Activated B cell treated with CpG ODN at 0.5 μM for 24 hours (primary cell): ENCODE data around the gene ADARB1. TPM values are rescaled to one million over a fixed set of nuclear protein-coding genes. Genes with fewer than 3 reads are reported as not detected.

ENCODE experiments used
- ATAC-seq: fragments of 200-7000 bp; cut with Tn5 transposase; one replicate; pipeline ENCODE4 v1.10.0; 2021; ENCODE audit warnings: low read depth, mild to moderate bottlenecking, moderate library complexity
- CTCF ChIA-PET: fragments of 350-600 bp; sonication (Branson Sonifier 250); formaldehyde crosslinking; loops from one replicate; lab custom pipeline; 2021; ENCODE audit warnings: antibody characterized with exemption; lab: Charles Lee
- POLR2A ChIA-PET: fragments of 350-600 bp; sonication (Branson Sonifier 250); formaldehyde crosslinking; loops from one replicate; lab custom pipeline; 2021; ENCODE audit warnings: antibody characterized with exemption; lab: Charles Lee
- DNase-seq: peaks from one replicate; pipeline ENCODE4 v3.0.0; 2022
- H3K27ac Mint-ChIP-seq: one replicate; pipeline ENCODE4 v1.8.0; 2020; ENCODE audit warnings: mixed read lengths
- H3K27me3 Mint-ChIP-seq: one replicate; pipeline ENCODE4 v1.8.0; 2021; ENCODE audit warnings: mixed read lengths
- H3K36me3 Mint-ChIP-seq: one replicate; pipeline ENCODE4 v1.8.0; 2021; ENCODE audit warnings: low read depth, mixed read lengths
- H3K4me1 Mint-ChIP-seq: one replicate; pipeline ENCODE4 v1.8.0; 2021; ENCODE audit warnings: mixed read lengths
- H3K4me3 Mint-ChIP-seq: one replicate; pipeline ENCODE4 v1.8.0; 2020; ENCODE audit warnings: mild to moderate bottlenecking, mixed read lengths
- H3K9me3 Mint-ChIP-seq: one replicate; pipeline ENCODE4 v1.8.0; 2020; ENCODE audit warnings: mixed read lengths
- intact Hi-C: fragments of 100-400 bp; cut with micrococcal nuclease; formaldehyde crosslinking; loops from one replicate; pipeline ENCODE4 v1.15.1; 2024
- total RNA-seq: library from RNA; stranded (reverse); gene quantifications from 2 replicates; pipeline ENCODE4 v1.2.3, GENCODE V29; 2022
- TF ChIP-seq, protein P1 (sequence below): fragments of 200-600 bp; IDR thresholded peaks from one replicate; pipeline ENCODE4 v1.8.0; 2022; ENCODE audit warnings: antibody characterized with exemption, mild to moderate bottlenecking

ADARB1 gene
- total RNA-seq, 1 donor from 2014 or later: 22.6 TPM

DNA sequence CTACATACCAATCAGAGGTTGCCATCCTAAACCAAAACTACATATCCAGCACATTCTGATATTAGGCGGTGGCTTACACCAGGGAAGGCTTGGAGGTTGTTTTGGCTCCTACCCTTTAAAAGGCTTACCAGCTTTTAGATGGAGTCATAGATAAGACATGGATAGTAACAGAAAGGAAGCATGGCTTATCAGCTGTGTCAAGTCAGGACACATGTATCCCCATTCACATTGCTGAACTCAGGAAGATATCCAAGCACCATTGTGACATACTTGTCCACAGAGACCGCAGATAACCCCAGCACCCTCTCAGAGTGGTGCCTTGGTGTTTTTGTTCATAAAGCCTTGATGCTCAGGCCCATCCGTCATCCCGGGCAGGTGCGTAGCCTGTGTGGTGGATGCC lies 39.7 kb downstream of the ADARB1 start:
- peaks cover 13% of the 10 kb centered on the region for H3K36me3 Mint-ChIP-seq
- TF ChIP-seq, protein P1, sequence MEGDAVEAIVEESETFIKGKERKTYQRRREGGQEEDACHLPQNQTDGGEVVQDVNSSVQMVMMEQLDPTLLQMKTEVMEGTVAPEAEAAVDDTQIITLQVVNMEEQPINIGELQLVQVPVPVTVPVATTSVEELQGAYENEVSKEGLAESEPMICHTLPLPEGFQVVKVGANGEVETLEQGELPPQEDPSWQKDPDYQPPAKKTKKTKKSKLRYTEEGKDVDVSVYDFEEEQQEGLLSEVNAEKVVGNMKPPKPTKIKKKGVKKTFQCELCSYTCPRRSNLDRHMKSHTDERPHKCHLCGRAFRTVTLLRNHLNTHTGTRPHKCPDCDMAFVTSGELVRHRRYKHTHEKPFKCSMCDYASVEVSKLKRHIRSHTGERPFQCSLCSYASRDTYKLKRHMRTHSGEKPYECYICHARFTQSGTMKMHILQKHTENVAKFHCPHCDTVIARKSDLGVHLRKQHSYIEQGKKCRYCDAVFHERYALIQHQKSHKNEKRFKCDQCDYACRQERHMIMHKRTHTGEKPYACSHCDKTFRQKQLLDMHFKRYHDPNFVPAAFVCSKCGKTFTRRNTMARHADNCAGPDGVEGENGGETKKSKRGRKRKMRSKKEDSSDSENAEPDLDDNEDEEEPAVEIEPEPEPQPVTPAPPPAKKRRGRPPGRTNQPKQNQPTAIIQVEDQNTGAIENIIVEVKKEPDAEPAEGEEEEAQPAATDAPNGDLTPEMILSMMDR: no peak
- no peak for ATAC-seq
- no peaks in the 10 kb centered on the region for H3K27me3 Mint-ChIP-seq
- no peak overlapping the region for H3K27ac Mint-ChIP-seq
- no peaks in the 10 kb centered on the region for H3K9me3 Mint-ChIP-seq
- ChIA-PET CTCF (interaction anchor here (1.0 to 3.0 kb wide), 4 partner anchors 10 to 16 kb away, joined by 3 to 20 read pairs (median 4); no protein-coding TSS in a partner anchor), POLR2A (interaction anchor here (1.1 kb wide), 1 partner anchor 12 kb away, joined by 3 read pairs; no protein-coding TSS in a partner anchor)
- no peak overlapping the region for H3K4me3 Mint-ChIP-seq
- DNase-seq: no peak
- H3K4me1 Mint-ChIP-seq: peaks cover 95% of the 10 kb centered on the region
- intact Hi-C loops: loop anchor here (5.0 kb wide), 1 partner anchor 312 kb away; the partner anchor contains the start of gene UBE2G2

- intact Hi-C loops: loop anchor here (5.0 kb wide), 1 partner anchor 312 kb away; the partner anchor contains the start of gene UBE2G2
- no peak for DNase-seq
- no peak for ATAC-seq
- Mint-ChIP-seq H3K36me3 (peaks cover 16% of the 10 kb centered on the region), H3K9me3 (no peaks in the 10 kb centered on the region), H3K27me3 (no peaks in the 10 kb centered on the region), H3K4me1 (peaks cover 94% of the 10 kb centered on the region), H3K27ac (peak overlapping the region; percentile 46), H3K4me3 (peak overlapping the region; percentile 0)
- POLR2A ChIA-PET: interaction anchor here (1.1 kb wide), 1 partner anchor 11 kb away, joined by 3 read pairs; no protein-coding TSS in a partner anchor
- CTCF ChIA-PET: interaction anchor here (0.9 to 3.0 kb wide), 4 partner anchors 11 to 164 kb away, joined by 3 to 20 read pairs (median 3); no protein-coding TSS in a partner anchor
- TF ChIP-seq, protein P1: no peak
Measured at GRCh38 chr21:45114475-45114874, 40.1 kb downstream of the ADARB1 start.

DNA sequence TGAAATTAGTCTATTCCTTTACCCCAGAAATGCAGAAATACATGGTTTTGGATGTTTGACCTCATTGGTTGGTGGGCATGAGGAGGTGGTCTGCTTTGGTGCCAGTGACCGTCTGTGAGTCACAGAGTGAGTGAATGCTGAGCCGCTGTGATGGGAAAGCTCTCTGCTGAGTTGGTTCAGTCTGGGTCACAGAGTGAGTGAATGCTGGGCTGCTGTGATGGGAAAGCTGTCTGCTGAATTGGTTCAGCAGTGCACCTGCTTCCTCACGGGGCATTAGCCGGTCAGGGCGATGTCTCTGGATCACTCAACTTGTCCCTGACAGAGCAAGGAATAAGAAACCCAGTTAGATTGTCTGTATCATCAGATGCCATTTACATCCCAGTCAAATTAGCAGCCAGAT lies 40.8 kb downstream of the ADARB1 start:
- Mint-ChIP-seq H3K4me3 (no peak overlapping the region), H3K27me3 (no peaks in the 10 kb centered on the region), H3K27ac (peak overlapping the region; percentile 46), H3K36me3 (peaks cover 18% of the 10 kb centered on the region), H3K9me3 (no peaks in the 10 kb centered on the region), H3K4me1 (peaks cover 87% of the 10 kb centered on the region)
- POLR2A ChIA-PET: interaction anchor here (1.1 kb wide), 1 partner anchor 11 kb away, joined by 3 read pairs; no protein-coding TSS in a partner anchor
- TF ChIP-seq, protein P1: no peak
- ATAC-seq (no peak), DNase-seq (no peak)
- intact Hi-C loops: no loop called here
- CTCF ChIA-PET: interaction anchor here (0.9 to 3.0 kb wide), 4 partner anchors 11 to 165 kb away, joined by 3 to 20 read pairs (median 3); no protein-coding TSS in a partner anchor

GRCh38 chr21:45116066-45116465 lies 41.7 kb downstream of the ADARB1 start:
- Mint-ChIP-seq H3K27me3 (no peaks in the 10 kb centered on the region), H3K27ac (peak overlapping the region; percentile 9), H3K4me3 (no peak overlapping the region), H3K9me3 (no peaks in the 10 kb centered on the region), H3K36me3 (peaks cover 21% of the 10 kb centered on the region), H3K4me1 (peaks cover 87% of the 10 kb centered on the region)
- POLR2A ChIA-PET: no interaction called here
- CTCF ChIA-PET: no interaction called here
- TF ChIP-seq, protein P1: no peak
- intact Hi-C loops: no loop called here
- ATAC-seq: no peak
- no peak for DNase-seq

DNA sequence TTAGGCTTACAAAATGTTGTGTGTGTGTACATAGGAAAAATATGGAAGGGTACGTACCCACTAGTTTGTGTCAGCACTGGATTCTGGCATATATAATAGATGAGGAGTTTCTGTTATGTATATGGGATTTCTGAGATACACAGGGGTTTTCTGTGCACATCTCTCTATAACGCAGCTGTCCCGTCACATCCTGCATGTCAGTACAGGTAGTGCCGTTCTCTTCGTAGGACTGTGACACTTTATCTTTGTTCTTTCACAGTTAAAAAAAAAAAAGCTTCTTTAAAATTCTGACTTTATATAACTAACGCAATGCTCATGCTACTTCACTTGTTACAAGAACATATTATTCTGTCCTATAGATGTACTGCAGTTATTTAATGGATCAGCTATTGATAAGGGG lies 42.9 kb downstream of the ADARB1 start:
- H3K4me1 Mint-ChIP-seq: peaks cover 87% of the 10 kb centered on the region

More for the DNA sequence above, 42.9 kb downstream of the ADARB1 start:
- DNase-seq: no peak
- Mint-ChIP-seq H3K4me3 (no peak overlapping the region), H3K36me3 (peaks cover 27% of the 10 kb centered on the region), H3K27ac (no peak overlapping the region), H3K9me3 (no peaks in the 10 kb centered on the region), H3K27me3 (no peaks in the 10 kb centered on the region)
- intact Hi-C loops: no loop called here
- TF ChIP-seq, protein P1: no peak
- ATAC-seq: no peak
- ChIA-PET POLR2A (no interaction called here), CTCF (interaction anchor here (0.7 to 3.9 kb wide), 6 partner anchors 11 to 167 kb away, joined by 3 to 25 read pairs (median 3); no protein-coding TSS in a partner anchor)
